ENCODE results near the gene PKHD1. TPM values are rescaled to one million over a fixed set of nuclear protein-coding genes. Genes with fewer than 3 reads are reported as not detected.

The PKHD1 gene
- total and polyA plus RNA-seq, 2 of the 8 experiments (the other 6 are each of a cell fraction or from before 2014, with no cell fraction given), result 0.06 to 0.09 TPM

GRCh38 chr6:52104979-52105378, 17.6 kb upstream of the PKHD1 start:
- Histone ChIP-seq H4K91ac (replicated peaks; ENCODE audit: insufficient read length, low read length) (no peak overlapping the region), H3K14ac (ENCODE audit: insufficient read length) (no peak overlapping the region), H3K4ac (replicated peaks; ENCODE audit: insufficient read length, low read depth, low read length) (no peak overlapping the region), H3K4me2 (ENCODE audit: insufficient read depth in 1 of 2, low read depth in 2 of 2, low read length in 2 of 2) (no peak overlapping the region), H2BK5ac (ENCODE audit: low read depth, low read length) (no peak overlapping the region), H2AFZ (ENCODE audit: low read length) (no peak overlapping the region), H4K20me1 (replicated peaks in 1 of 2; ENCODE audit: control insufficient read depth in 1 of 2, insufficient read depth in 2 of 2, low read length in 2 of 2) (no peaks in the 10 kb centered on the region), H3K23me2 (ENCODE audit: low read depth, low read length) (no peaks in the 10 kb centered on the region), H3K4me1 (replicated peaks in 1 of 4; ENCODE audit: control insufficient read depth in 3 of 4, insufficient read depth in 4 of 4, low read length in 3 of 4) (peaks cover 0 to 4% (median 0%) of the 10 kb centered on the region in 4 experiments; a peak in 1 of 7 replicates), H3K18ac (ENCODE audit: extremely low read depth, low read length) (no peak overlapping the region), H2AK5ac (ENCODE audit: low read depth, low read length) (no peak overlapping the region), H3K36me3 (ENCODE audit: control insufficient read depth in 2 of 4, insufficient read depth in 4 of 4, low read length in 3 of 4) (no peaks in the 10 kb centered on the region), H3K9ac (replicated peaks in 1 of 4; ENCODE audit: extremely low read depth in 1 of 4, low read depth in 3 of 4, low read length in 3 of 4) (no peak overlapping the region), H3K56ac (replicated peaks; ENCODE audit: insufficient read length, low read depth, low read length) (no peak overlapping the region), H4K8ac (ENCODE audit: extremely low read depth, insufficient read depth, low read length) (no peak overlapping the region), H3K79me1 (ENCODE audit: low read depth, low read length) (no peaks in the 10 kb centered on the region), H3K79me2 (ENCODE audit: control insufficient read depth in 1 of 2, insufficient read depth in 2 of 2, low read length in 2 of 2) (no peaks in the 10 kb centered on the region), H2BK15ac (ENCODE audit: low read length) (no peak overlapping the region), H2BK12ac (ENCODE audit: low read depth, low read length) (no peak overlapping the region), H3K4me3 (ENCODE audit: extremely low read depth in 1 of 4, insufficient read depth in 2 of 4, low read depth in 3 of 4, low read length in 4 of 4) (no peak overlapping the region), H3K27ac (ENCODE audit: low read depth, low read length) (no peak overlapping the region), H3K9me3 (ENCODE audit: insufficient read depth in 2 of 2, low read depth in 1 of 2, low read length in 1 of 2) (no peaks in the 10 kb centered on the region), H3K27me3 (replicated peaks in 1 of 4; ENCODE audit: control insufficient read depth in 3 of 4, extremely low read depth in 1 of 4, insufficient read depth in 3 of 4, low read length in 3 of 4) (no peaks in the 10 kb centered on the region), H2BK120ac (replicated peaks; ENCODE audit: low read depth, low read length) (no peak overlapping the region), H3K23ac (ENCODE audit: insufficient read length) (no peak overlapping the region), H4K5ac (ENCODE audit: insufficient read length, low read depth, low read length) (no peak overlapping the region), H2BK20ac (ENCODE audit: low read length) (no peak overlapping the region)
- DNase-seq (ENCODE audit: low read depth in 1 of 2, low spot score in 2 of 2) (no peak), FAIRE-seq (no peak)
- 85% methylated on average over 4 of the region's 4 CpGs; no CpG with 5 or more reads in 1 of the 2 experiments for WGBS, 2 experiments (ENCODE audit: extremely low coverage in 1 of 2, insufficient coverage in 1 of 2, insufficient read length in 1 of 2, insufficient replicate concordance in 2 of 2, low coverage in 1 of 2, low lambda C conversion rate in 2 of 2, missing lambda C conversion rate in 1 of 2)
- POLR2A ChIA-PET (ENCODE audit: partially characterized antibody), result no interaction called here
- CTCF ChIA-PET (ENCODE audit: partially characterized antibody), result no interaction called here
- TF ChIP-seq MAFK (IDR thresholded peaks at IDR 0.05; ENCODE audit: low read depth, low read length) (no peak), CREB1 (IDR thresholded peaks at IDR 0.05) (no peak), ZNF274 (IDR thresholded peaks at IDR 0.05; ENCODE audit: borderline replicate concordance, extremely low read depth, low read length) (no peak), CBX5 (IDR thresholded peaks at IDR 0.05; ENCODE audit: low read depth, low read length) (no peak), KDM5A (IDR thresholded peaks at IDR 0.05; ENCODE audit: low read length) (no peak), BRCA1 (IDR thresholded peaks at IDR 0.05; ENCODE audit: low read depth, low read length) (no peak), SP2 (IDR thresholded peaks at IDR 0.05; ENCODE audit: low read length) (no peak), EZH2 (IDR thresholded peaks at IDR 0.05; ENCODE audit: low read depth, low read length, severe bottlenecking) (no peak), SP4 (IDR thresholded peaks at IDR 0.05; ENCODE audit: low read length) (no peak), CHD2 (IDR thresholded peaks at IDR 0.05; ENCODE audit: low read length) (no peak), CTBP2 (IDR thresholded peaks at IDR 0.05; ENCODE audit: borderline replicate concordance, insufficient read depth, insufficient read length, low read length) (no peak), POU5F1 (IDR thresholded peaks at IDR 0.05; ENCODE audit: low read depth, low read length) (no peak), TBP (IDR thresholded peaks at IDR 0.05; ENCODE audit: low read depth, low read length) (no peak), EGR1 (IDR thresholded peaks at IDR 0.05; ENCODE audit: borderline replicate concordance, low read depth, low read length) (no peak)

All from H1 (cell line).